Astrocyte of the cerebellum (primary cell): Measurements from ENCODE around the gene SLC27A4.

ENCODE experiments used
- DNase-seq: peaks from one replicate; pipeline ENCODE4 v3.0.0-alpha.2; 2011; ENCODE audit warnings: low read depth
- H3K4me3 ChIP-seq: 2 replicates; pipeline ENCODE4 v1.5.1; 2011; ENCODE audit warnings: mild to moderate bottlenecking, low read depth, low read length, moderate library complexity
- in situ Hi-C: cut with HindIII; loops from 2 replicates; pipeline ENCODE4 v1.10.0; 2017; ENCODE audit warnings: low sequenced_read_pairs
- TF ChIP-seq, protein P1 (sequence below): IDR thresholded peaks from 2 replicates; pipeline ENCODE4 v1.5.1; 2012; ENCODE audit warnings: low read length, low read depth, moderate library complexity, mild to moderate bottlenecking; ENCODE audit errors: missing control alignments

Gene SLC27A4

DNA sequence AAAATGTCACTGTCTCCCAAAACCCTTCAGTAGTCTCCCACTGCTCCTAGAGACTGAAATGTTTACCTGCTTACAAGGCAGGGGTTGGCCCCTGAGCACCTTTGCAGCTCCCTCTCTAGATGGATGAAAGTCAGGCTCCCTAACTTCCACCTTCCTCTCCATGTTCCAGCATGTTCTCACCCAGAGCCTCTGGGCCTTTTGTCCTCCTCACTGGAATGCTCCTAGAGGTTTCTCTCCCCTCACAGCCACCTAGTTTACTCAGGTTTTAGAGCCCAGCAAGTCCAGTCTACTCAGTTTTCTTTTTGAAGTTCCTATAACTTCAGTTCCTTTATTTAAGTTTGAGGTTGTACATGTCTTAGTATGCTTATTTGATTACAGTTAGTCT lies 30.0 kb downstream of the SLC27A4 start:
- no peak for DNase-seq
- TF ChIP-seq, protein P1, sequence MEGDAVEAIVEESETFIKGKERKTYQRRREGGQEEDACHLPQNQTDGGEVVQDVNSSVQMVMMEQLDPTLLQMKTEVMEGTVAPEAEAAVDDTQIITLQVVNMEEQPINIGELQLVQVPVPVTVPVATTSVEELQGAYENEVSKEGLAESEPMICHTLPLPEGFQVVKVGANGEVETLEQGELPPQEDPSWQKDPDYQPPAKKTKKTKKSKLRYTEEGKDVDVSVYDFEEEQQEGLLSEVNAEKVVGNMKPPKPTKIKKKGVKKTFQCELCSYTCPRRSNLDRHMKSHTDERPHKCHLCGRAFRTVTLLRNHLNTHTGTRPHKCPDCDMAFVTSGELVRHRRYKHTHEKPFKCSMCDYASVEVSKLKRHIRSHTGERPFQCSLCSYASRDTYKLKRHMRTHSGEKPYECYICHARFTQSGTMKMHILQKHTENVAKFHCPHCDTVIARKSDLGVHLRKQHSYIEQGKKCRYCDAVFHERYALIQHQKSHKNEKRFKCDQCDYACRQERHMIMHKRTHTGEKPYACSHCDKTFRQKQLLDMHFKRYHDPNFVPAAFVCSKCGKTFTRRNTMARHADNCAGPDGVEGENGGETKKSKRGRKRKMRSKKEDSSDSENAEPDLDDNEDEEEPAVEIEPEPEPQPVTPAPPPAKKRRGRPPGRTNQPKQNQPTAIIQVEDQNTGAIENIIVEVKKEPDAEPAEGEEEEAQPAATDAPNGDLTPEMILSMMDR: no peak
- in situ Hi-C loops: no loop called here
- peak overlapping the region; percentile 90 for H3K4me3 ChIP-seq

DNA sequence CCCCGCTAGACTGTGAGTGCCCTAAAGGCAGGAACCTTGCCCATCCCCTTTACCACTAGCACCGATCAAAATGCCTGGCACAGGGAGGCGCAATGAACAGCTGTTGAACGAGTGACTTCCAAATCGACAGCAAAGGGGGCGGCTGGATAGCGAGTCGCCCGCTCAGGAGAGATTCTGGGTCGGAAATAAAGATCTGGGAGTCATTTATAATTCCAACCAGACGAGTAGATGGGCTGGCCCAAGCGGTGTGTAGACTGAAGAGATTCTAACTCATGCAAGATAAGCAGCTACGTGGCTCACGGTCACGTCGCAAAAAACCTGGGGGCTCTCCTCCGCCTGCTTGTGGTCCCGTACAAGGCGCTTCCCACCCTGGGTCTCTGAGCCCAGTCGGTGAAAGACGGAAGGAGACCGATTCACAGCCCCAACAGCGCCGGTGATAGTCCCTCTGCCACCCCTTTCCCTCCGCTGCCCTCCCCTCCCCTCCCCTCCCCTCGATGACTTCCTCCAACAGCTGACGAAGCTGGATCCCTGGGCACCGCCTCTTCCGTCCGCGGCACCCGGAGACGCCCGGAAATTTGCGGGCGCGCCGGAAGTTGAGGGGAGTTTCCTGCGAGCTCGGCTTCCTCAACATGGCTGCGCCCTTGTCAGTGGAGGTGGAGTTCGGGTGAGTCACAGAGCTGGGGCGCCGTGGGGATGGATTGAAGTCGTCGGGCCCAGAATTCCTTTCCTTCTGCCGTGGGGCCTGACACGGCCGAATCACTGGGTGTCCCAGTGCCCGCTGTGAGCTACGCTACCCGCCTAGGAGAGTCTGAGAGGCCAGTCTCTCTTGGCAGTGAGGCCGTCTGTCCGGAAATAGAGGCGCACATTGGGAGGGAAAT lies 30.7 kb downstream of the SLC27A4 start, which contains the start of gene URM1:
Gene URM1, plus strand, starts transcription at position 623 of the 878 bp plus-strand sequence. Its CDS starts 7 bp downstream, at position 630.
- DNase-seq: peak; percentile 90
- TF ChIP-seq, protein P1: peak; percentile 9
- in situ Hi-C loops: no loop called here
- peak within 1 kb of the TSS; percentile 90 for H3K4me3 ChIP-seq

- in situ Hi-C loops: no loop called here
- H3K4me3 ChIP-seq: peak overlapping the region; percentile 90
- no peak for DNase-seq
- TF ChIP-seq, protein P1: no peak
Observed at GRCh38 chr9:128371630-128372117, 31.3 kb downstream of the SLC27A4 start.

DNA sequence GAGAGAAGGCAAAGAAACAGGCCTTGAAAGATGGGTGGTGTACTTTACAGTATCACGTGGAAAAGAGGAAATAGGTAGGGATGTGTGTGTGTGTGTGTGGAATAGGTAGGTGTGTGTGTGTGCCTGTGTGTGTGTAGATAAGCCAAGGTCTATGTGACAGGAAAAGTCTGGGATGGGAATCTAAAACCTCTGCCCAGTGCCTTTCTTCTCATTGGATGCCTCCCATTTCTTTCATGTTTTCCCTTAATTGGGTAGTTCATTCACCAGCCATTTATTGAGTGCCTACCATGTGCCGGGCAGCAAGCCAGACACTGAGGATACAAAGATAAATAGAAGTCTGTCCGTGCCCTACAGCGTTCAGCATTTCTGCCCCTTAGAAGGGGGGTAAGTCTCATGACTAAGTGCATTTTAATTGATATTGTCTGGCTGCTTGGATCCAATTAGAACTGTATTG lies 31.9 kb downstream of the SLC27A4 start:
- in situ Hi-C loops: no loop called here
- TF ChIP-seq, protein P1: no peak
- no peak for DNase-seq
- H3K4me3 ChIP-seq: peak overlapping the region; percentile 90

DNA sequence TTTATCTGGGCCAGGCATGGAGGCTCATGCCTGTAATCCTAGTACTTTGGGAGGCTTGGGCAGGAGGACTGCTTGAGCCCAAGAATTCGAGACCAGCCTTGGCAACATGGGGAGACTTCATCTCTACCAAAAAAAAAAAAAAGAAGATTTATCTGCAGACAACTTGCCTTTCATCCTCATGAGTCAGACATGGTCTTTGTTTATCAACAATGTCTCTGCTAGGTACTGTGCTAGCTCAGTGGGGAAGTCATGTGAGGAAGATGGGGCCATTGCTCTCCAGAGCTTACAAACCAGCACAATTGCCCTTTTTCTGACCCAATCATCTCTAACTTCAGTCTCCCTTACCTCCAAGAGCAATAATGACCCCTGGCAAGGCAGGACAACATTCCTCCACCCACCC lies 32.5 kb downstream of the SLC27A4 start:
- no peak for DNase-seq
- TF ChIP-seq, protein P1: no peak
- no peak overlapping the region for H3K4me3 ChIP-seq
- in situ Hi-C loops: no loop called here

DNA sequence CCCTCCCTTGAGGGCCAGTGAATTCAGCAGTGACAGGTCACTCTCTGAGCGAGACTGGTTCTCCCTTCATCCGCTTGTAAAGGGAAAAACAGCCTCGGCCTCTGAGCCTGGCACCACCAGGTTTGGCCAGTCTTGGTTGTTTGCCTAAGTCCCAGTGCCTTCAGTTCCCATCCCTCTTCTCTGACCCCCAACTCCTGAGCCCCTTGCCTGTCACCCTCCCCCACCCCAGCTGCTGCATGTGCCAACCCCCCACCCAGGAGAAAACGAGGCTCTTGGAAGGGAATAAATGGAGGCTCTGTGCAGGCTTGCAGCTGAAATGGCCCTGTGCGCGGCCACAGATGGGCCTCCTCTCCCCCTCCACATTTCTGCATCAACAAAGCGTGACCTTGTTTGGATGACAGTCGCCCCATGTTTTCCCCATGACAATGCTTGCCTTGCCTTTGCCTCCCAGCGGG lies 33.9 kb downstream of the SLC27A4 start:
- no peak for DNase-seq
- TF ChIP-seq, protein P1: no peak
- no peak overlapping the region for H3K4me3 ChIP-seq
- in situ Hi-C loops: no loop called here
